ENCODE data around the gene MCEMP1.

MCEMP1 gene

DNA sequence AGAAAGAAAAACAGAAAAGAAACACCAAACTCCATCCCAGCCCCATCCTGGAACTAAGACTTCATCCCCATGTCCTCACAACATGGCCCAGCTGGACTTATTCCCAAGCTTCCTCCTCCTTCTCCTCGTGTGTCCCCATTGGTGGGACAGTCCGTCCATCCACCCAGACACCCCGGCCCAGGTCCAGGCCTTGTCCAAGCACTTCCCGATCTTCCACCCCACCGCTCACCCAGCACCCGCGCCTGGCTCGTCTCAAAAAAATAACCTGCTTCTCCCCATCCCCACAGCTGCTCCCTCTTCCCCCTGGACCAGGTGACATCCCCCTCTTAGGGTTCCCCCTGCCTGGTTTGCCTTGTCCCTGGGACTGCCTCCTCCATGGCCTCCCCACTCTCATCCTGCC lies 26.4 kb downstream of the MCEMP1 start:
- no peak for TF ChIP-seq EZH2 (IDR thresholded peaks at IDR 0.05; ENCODE audit: borderline replicate concordance, low read depth, low read length, severe bottlenecking)
- TF ChIP-seq, protein P1, sequence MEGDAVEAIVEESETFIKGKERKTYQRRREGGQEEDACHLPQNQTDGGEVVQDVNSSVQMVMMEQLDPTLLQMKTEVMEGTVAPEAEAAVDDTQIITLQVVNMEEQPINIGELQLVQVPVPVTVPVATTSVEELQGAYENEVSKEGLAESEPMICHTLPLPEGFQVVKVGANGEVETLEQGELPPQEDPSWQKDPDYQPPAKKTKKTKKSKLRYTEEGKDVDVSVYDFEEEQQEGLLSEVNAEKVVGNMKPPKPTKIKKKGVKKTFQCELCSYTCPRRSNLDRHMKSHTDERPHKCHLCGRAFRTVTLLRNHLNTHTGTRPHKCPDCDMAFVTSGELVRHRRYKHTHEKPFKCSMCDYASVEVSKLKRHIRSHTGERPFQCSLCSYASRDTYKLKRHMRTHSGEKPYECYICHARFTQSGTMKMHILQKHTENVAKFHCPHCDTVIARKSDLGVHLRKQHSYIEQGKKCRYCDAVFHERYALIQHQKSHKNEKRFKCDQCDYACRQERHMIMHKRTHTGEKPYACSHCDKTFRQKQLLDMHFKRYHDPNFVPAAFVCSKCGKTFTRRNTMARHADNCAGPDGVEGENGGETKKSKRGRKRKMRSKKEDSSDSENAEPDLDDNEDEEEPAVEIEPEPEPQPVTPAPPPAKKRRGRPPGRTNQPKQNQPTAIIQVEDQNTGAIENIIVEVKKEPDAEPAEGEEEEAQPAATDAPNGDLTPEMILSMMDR (IDR thresholded peaks at IDR 0.05; ENCODE audit: borderline replicate concordance, extremely low read depth, low read length, poor library complexity, severe bottlenecking) = no peak
- H3K9ac ChIP-seq (ENCODE audit: low read depth, low read length) = no peak overlapping the region
- no peak overlapping the region for H3K27ac ChIP-seq (ENCODE audit: low read length)
- H3K27me3 ChIP-seq (ENCODE audit: insufficient read depth, low read length, poor library complexity) = no peaks in the 10 kb centered on the region
- no peak overlapping the region for H3K4me3 ChIP-seq (ENCODE audit: low read depth in 1 of 2, low read length in 2 of 2)
- H3K79me2 ChIP-seq (ENCODE audit: insufficient read depth, low read length) = no peaks in the 10 kb centered on the region
- no peak for DNase-seq
- ATAC-seq (ENCODE audit: insufficient read depth, low read depth) = no peak
- H3K9me3 ChIP-seq (ENCODE audit: insufficient read depth, low read length, severe bottlenecking) = no peaks in the 10 kb centered on the region
- H3K4me1 ChIP-seq (ENCODE audit: insufficient read depth, low read length) = no peaks in the 10 kb centered on the region
- no peaks in the 10 kb centered on the region for H4K20me1 ChIP-seq (ENCODE audit: insufficient read depth, low read length)
- no peaks in the 10 kb centered on the region for H3K36me3 ChIP-seq (ENCODE audit: insufficient read depth, low read length)
- H2AFZ ChIP-seq (ENCODE audit: low read depth, low read length) = no peak overlapping the region
- H3K4me2 ChIP-seq (ENCODE audit: insufficient read depth, low read length) = no peak overlapping the region

- H2AFZ ChIP-seq (ENCODE audit: low read depth, low read length) = no peak overlapping the region
- H3K4me3 ChIP-seq (ENCODE audit: low read depth in 1 of 2, low read length in 2 of 2) = no peak overlapping the region
- H3K79me2 ChIP-seq (ENCODE audit: insufficient read depth, low read length) = no peaks in the 10 kb centered on the region
- DNase-seq (no peak), ATAC-seq (ENCODE audit: insufficient read depth, low read depth) (no peak)
- H3K4me2 ChIP-seq (ENCODE audit: insufficient read depth, low read length) = no peak overlapping the region
- H3K4me1 ChIP-seq (ENCODE audit: insufficient read depth, low read length) = no peaks in the 10 kb centered on the region
- H3K27ac ChIP-seq (ENCODE audit: low read length) = no peak overlapping the region
- no peak overlapping the region for H3K9ac ChIP-seq (ENCODE audit: low read depth, low read length)
- no peaks in the 10 kb centered on the region for H4K20me1 ChIP-seq (ENCODE audit: insufficient read depth, low read length)
- TF ChIP-seq, protein P1 (IDR thresholded peaks at IDR 0.05; ENCODE audit: borderline replicate concordance, extremely low read depth, low read length, poor library complexity, severe bottlenecking) = no peak
- no peak for TF ChIP-seq EZH2 (IDR thresholded peaks at IDR 0.05; ENCODE audit: borderline replicate concordance, low read depth, low read length, severe bottlenecking)
- H3K36me3 ChIP-seq (ENCODE audit: insufficient read depth, low read length) = no peaks in the 10 kb centered on the region
- no peaks in the 10 kb centered on the region for H3K9me3 ChIP-seq (ENCODE audit: insufficient read depth, low read length, severe bottlenecking)
- H3K27me3 ChIP-seq (ENCODE audit: insufficient read depth, low read length, poor library complexity) = no peaks in the 10 kb centered on the region
These were observed 27.6 kb downstream of the MCEMP1 start for GRCh38 chr19:7704280-7705060.

GRCh38 chr19:7705387-7706187 lies 28.7 kb downstream of the MCEMP1 start:
- TF ChIP-seq EZH2 (IDR thresholded peaks at IDR 0.05; ENCODE audit: borderline replicate concordance, low read depth, low read length, severe bottlenecking) = no peak
- TF ChIP-seq, protein P1 (IDR thresholded peaks at IDR 0.05; ENCODE audit: borderline replicate concordance, extremely low read depth, low read length, poor library complexity, severe bottlenecking) = no peak
- no peaks in the 10 kb centered on the region for H3K36me3 ChIP-seq (ENCODE audit: insufficient read depth, low read length)
- no peak for DNase-seq
- H3K4me1 ChIP-seq (ENCODE audit: insufficient read depth, low read length) = no peaks in the 10 kb centered on the region
- no peaks in the 10 kb centered on the region for H3K9me3 ChIP-seq (ENCODE audit: insufficient read depth, low read length, severe bottlenecking)
- H3K4me2 ChIP-seq (ENCODE audit: insufficient read depth, low read length) = no peak overlapping the region
- H3K9ac ChIP-seq (ENCODE audit: low read depth, low read length) = no peak overlapping the region
- H3K27ac ChIP-seq (ENCODE audit: low read length) = no peak overlapping the region
- no peak overlapping the region for H3K4me3 ChIP-seq (ENCODE audit: low read depth in 1 of 2, low read length in 2 of 2)
- no peak for ATAC-seq (ENCODE audit: insufficient read depth, low read depth)
- no peak overlapping the region for H2AFZ ChIP-seq (ENCODE audit: low read depth, low read length)
- H3K79me2 ChIP-seq (ENCODE audit: insufficient read depth, low read length) = no peaks in the 10 kb centered on the region
- no peaks in the 10 kb centered on the region for H4K20me1 ChIP-seq (ENCODE audit: insufficient read depth, low read length)
- no peaks in the 10 kb centered on the region for H3K27me3 ChIP-seq (ENCODE audit: insufficient read depth, low read length, poor library complexity)

All from DND-41 (cell line).